ENCODE results near the gene UEVLD. TPM values are rescaled to one million over a fixed set of nuclear protein-coding genes. Genes with fewer than 3 reads are reported as not detected.

Gene UEVLD
- total and polyA plus RNA-seq, 2 donors (not counting 1 experiment from before 2014, with no cell fraction given), result 25.9 to 29.0 TPM

- no peak for DNase-seq (ENCODE audit: low read depth in 2 of 2)
- H4K20me1 ChIP-seq (ENCODE audit: control insufficient read depth, extremely low read depth, insufficient read depth, low read length), result no peaks in the 10 kb centered on the region
- H2AFZ ChIP-seq (ENCODE audit: low read length), result no peak overlapping the region
- H3K4me3 ChIP-seq (replicated peaks in 1 of 4; ENCODE audit: control extremely low read depth in 1 of 4, insufficient read depth in 1 of 4, low read depth in 3 of 4, low read length in 4 of 4), result no peak overlapping the region
- peaks cover 6% of the 10 kb centered on the region for H3K36me3 ChIP-seq (ENCODE audit: control insufficient read depth, insufficient read depth, low read length)
- H3K9me3 ChIP-seq (ENCODE audit: control insufficient read depth, insufficient read depth, low read depth, low read length), result no peaks in the 10 kb centered on the region
- H3K4me1 ChIP-seq (ENCODE audit: control insufficient read depth, extremely low read depth, insufficient read depth, low read length), result no peaks in the 10 kb centered on the region
- H3K27me3 ChIP-seq (ENCODE audit: control insufficient read depth, insufficient read depth, low read length), result no peaks in the 10 kb centered on the region
- no peaks in the 10 kb centered on the region for H3K79me2 ChIP-seq (ENCODE audit: control insufficient read depth, insufficient read depth, low read length)
- TF ChIP-seq EZH2 (IDR thresholded peaks at IDR 0.05; ENCODE audit: low read length, missing control alignments), result no peak
- no peak for TF ChIP-seq CTCF (conservative IDR thresholded peaks at IDR 0.05 in 1 of 2, IDR thresholded peaks at IDR 0.05 in 1 of 2; ENCODE audit: low read depth in 1 of 2, low read length in 2 of 2)
- H3K9ac ChIP-seq (ENCODE audit: insufficient read depth, low read length), result no peak overlapping the region
- no peak overlapping the region for H3K4me2 ChIP-seq (ENCODE audit: extremely low read depth, insufficient read depth, low read length)
- no peak overlapping the region for H3K27ac ChIP-seq (ENCODE audit: insufficient read depth, low read length)
Measured at GRCh38 chr11:18502352-18502751, 86.2 kb downstream of the UEVLD start.

GRCh38 chr11:18501629-18502028 is 86.9 kb downstream of the UEVLD start:
- no peak for DNase-seq (ENCODE audit: low read depth in 2 of 2)
- Histone ChIP-seq H3K27ac (ENCODE audit: insufficient read depth, low read length) (no peak overlapping the region), H4K20me1 (ENCODE audit: control insufficient read depth, extremely low read depth, insufficient read depth, low read length) (no peaks in the 10 kb centered on the region), H3K4me2 (ENCODE audit: extremely low read depth, insufficient read depth, low read length) (no peak overlapping the region), H3K36me3 (ENCODE audit: control insufficient read depth, insufficient read depth, low read length) (peaks cover 7% of the 10 kb centered on the region), H3K27me3 (ENCODE audit: control insufficient read depth, insufficient read depth, low read length) (no peaks in the 10 kb centered on the region), H3K9me3 (ENCODE audit: control insufficient read depth, insufficient read depth, low read depth, low read length) (no peaks in the 10 kb centered on the region), H3K4me3 (replicated peaks in 1 of 4; ENCODE audit: control extremely low read depth in 1 of 4, insufficient read depth in 1 of 4, low read depth in 3 of 4, low read length in 4 of 4) (no peak overlapping the region), H3K4me1 (ENCODE audit: control insufficient read depth, extremely low read depth, insufficient read depth, low read length) (no peaks in the 10 kb centered on the region), H3K79me2 (ENCODE audit: control insufficient read depth, insufficient read depth, low read length) (no peaks in the 10 kb centered on the region), H2AFZ (ENCODE audit: low read length) (no peak overlapping the region), H3K9ac (ENCODE audit: insufficient read depth, low read length) (no peak overlapping the region)
- no peak for TF ChIP-seq CTCF (conservative IDR thresholded peaks at IDR 0.05 in 1 of 2, IDR thresholded peaks at IDR 0.05 in 1 of 2; ENCODE audit: low read depth in 1 of 2, low read length in 2 of 2)
- TF ChIP-seq EZH2 (IDR thresholded peaks at IDR 0.05; ENCODE audit: low read length, missing control alignments), result no peak

GRCh38 chr11:18498039-18498438 is 90.5 kb downstream of the UEVLD start:
- Histone ChIP-seq H3K4me1 (ENCODE audit: control insufficient read depth, extremely low read depth, insufficient read depth, low read length) (no peaks in the 10 kb centered on the region), H3K79me2 (ENCODE audit: control insufficient read depth, insufficient read depth, low read length) (no peaks in the 10 kb centered on the region), H3K4me3 (replicated peaks in 1 of 4; ENCODE audit: control extremely low read depth in 1 of 4, insufficient read depth in 1 of 4, low read depth in 3 of 4, low read length in 4 of 4) (no peak overlapping the region), H2AFZ (ENCODE audit: low read length) (no peak overlapping the region), H4K20me1 (ENCODE audit: control insufficient read depth, extremely low read depth, insufficient read depth, low read length) (no peaks in the 10 kb centered on the region), H3K27me3 (ENCODE audit: control insufficient read depth, insufficient read depth, low read length) (no peaks in the 10 kb centered on the region), H3K9me3 (ENCODE audit: control insufficient read depth, insufficient read depth, low read depth, low read length) (no peaks in the 10 kb centered on the region), H3K36me3 (ENCODE audit: control insufficient read depth, insufficient read depth, low read length) (peaks cover 8% of the 10 kb centered on the region), H3K9ac (ENCODE audit: insufficient read depth, low read length) (no peak overlapping the region), H3K4me2 (ENCODE audit: extremely low read depth, insufficient read depth, low read length) (no peak overlapping the region), H3K27ac (ENCODE audit: insufficient read depth, low read length) (no peak overlapping the region)
- DNase-seq (ENCODE audit: low read depth in 2 of 2), result no peak
- TF ChIP-seq EZH2 (IDR thresholded peaks at IDR 0.05; ENCODE audit: low read length, missing control alignments) (no peak), CTCF (conservative IDR thresholded peaks at IDR 0.05 in 1 of 2, IDR thresholded peaks at IDR 0.05 in 1 of 2; ENCODE audit: low read depth in 1 of 2, low read length in 2 of 2) (no peak)
